HG02571 (cell line): ENCODE data around the gene NDUFS8.

Experiments used
- ATAC-seq: cut with Tn5 transposase; IDR thresholded peaks from one replicate; pipeline ENCODE4 v1.9.1; 2021; ENCODE audit warnings: mild to moderate bottlenecking, moderate library complexity; ENCODE audit not compliant: unreplicated experiment

Gene NDUFS8

DNA sequence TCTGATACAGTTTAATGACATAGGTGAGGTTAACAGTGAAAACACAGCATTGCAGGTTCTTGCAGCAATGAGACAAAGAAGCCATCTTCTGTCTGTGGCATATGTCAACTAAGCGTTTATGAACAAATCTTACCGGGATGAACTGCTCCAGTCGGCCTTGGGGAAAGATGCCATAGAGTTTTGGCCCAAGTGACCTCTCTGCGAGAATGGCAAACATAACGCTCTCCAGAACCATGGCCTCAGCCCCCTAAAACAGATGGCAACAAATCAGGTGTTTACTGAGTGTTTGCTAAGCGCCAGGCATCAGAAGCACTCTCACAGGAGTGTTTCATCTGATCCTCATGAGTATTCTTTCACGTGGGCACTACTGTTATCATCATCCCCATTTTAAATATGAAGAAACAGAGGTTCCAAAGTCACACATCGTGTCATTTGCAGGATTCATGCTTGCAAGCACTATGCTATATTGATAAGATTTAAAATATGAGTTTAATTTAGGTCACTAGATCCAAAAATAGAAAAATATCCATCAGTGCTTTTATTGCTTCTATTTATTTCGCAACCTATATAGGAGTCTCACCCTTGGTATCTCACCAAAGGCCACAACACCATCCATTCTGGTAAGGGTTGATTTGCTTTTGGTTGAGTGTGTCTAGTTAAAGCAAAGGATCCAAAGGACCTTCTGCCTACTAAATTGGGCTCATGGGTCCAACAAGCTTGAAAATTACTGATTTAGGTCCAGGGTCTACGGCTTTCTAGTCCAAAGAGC lies 44.3 kb downstream of the NDUFS8 start:
- no peak for ATAC-seq

GRCh38 chr11:68076371-68077042 lies 46.0 kb downstream of the NDUFS8 start:
- no peak for ATAC-seq

DNA sequence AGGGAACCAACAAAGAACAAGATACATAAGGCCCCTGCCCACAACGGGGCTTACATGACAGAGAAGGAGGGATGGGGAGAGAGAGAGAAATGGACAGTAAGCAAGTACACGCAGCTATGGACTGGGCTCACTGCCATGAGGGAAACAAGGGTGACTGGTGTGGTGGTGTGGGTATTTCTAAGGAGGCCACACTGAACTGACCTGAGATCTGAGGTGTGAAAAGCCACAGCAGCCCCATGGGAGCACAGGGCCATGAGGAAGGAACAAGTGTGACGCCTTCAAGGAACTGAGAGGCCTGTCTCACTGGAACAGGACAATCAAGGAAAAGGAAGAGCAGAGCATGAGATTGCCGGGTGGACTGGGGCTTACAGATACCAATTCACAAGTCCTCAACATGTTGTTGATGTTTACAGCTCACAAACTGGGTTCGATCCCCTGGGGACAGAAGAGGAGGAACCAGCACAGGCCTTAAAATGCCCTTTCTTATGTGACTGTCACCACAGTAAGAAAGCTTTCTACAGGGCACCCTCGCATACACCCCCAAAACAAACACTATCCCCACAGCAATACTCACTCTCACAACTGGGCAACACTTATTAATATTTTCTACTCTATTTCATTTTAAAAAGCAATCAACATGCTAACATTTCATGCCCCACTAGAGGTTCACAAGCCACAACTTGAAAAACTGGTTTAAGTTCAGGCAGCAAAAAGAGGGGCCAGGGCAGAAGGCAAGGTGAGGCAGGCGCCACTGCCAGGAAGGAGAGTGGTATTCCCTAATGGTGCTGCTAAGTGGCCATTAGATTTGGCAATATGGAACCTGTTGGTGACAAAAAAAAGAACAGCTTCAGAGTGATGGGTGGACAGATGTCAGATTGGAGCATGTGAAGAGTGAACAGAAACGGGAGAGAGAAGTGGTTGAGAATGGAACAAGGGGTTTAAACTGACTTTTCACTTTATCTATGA lies 47.4 kb downstream of the NDUFS8 start:
- no peak for ATAC-seq

GRCh38 chr11:68080860-68081259 lies 50.4 kb downstream of the NDUFS8 start:
- ATAC-seq, result no peak

GRCh38 chr11:68081691-68082090 lies 51.2 kb downstream of the NDUFS8 start:
- no peak for ATAC-seq

DNA sequence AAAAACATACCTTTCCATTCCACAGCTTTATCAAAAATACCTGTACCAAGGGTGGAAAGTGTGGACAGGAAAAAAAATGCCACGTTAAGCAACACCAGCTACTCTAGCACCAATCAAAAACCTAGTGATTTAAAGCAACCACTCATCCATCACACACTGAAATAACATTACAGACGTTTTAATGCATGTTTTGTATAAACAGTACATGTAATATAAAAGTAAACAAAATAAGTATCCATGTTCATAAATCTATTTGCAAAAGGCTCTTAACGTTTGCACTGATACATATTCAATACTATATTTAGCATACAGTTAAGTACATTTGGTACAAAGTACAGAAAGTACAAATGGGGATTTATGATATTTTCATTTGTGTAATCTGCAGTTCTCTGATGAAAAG lies 52.0 kb downstream of the NDUFS8 start:
- no peak for ATAC-seq

- ATAC-seq, result no peak
Measured at GRCh38 chr11:68083517-68083916, 53.0 kb downstream of the NDUFS8 start.
